ENCODE measurements around the gene ITFG2.

GRCh38 chr12:2858944-2859421 is 46.5 kb downstream of the ITFG2 start:
- TF ChIP-seq CTCF (IDR thresholded peaks at IDR 0.05) (no peak), POLR2AphosphoS5 (IDR thresholded peaks at IDR 0.05) (no peak)

All from breast epithelium (tissue), 3 donors.